Neuronal stem cell (in vitro differentiated cells): ENCODE results near the gene CPPED1.

ENCODE experiments used
- DNase-seq: peaks from one replicate; pipeline ENCODE4 v3.0.0-alpha.2; 2013; ENCODE audit warnings: low spot score
- H2AFZ ChIP-seq: one replicate; pipeline ENCODE4 v1.6.1; 2013; ENCODE audit warnings: mild to moderate bottlenecking, low read length, inconsistent platforms
- H2AK5ac ChIP-seq: 2 replicates; pipeline ENCODE4 v1.6.1; 2013; ENCODE audit warnings: low read depth, mild to moderate bottlenecking, inconsistent platforms, low read length, moderate library complexity, mixed read lengths
- H2BK120ac ChIP-seq: 2 replicates; pipeline ENCODE4 v1.6.1; 2013; ENCODE audit warnings: low read depth, mild to moderate bottlenecking, inconsistent platforms, low read length, moderate library complexity, mixed read lengths
- H2BK12ac ChIP-seq: one replicate; pipeline ENCODE4 v1.6.1; 2013; ENCODE audit warnings: low read length, inconsistent platforms
- H2BK15ac ChIP-seq: 2 replicates; pipeline ENCODE4 v1.6.1; 2013; ENCODE audit warnings: mild to moderate bottlenecking, low read length, inconsistent platforms, mixed read lengths
- H2BK5ac ChIP-seq: one replicate; pipeline ENCODE4 v1.6.1; 2013; ENCODE audit warnings: inconsistent platforms, mild to moderate bottlenecking, low read length, moderate library complexity
- H3K14ac ChIP-seq: one replicate; pipeline ENCODE4 v1.6.1; 2013; ENCODE audit warnings: low read length, inconsistent platforms
- H3K18ac ChIP-seq: 2 replicates; pipeline ENCODE4 v1.6.1; 2013; ENCODE audit warnings: low read length, inconsistent platforms
- H3K23ac ChIP-seq: 2 replicates; pipeline ENCODE4 v1.6.1; 2013; ENCODE audit warnings: low read depth, mild to moderate bottlenecking, mixed read lengths, low read length, inconsistent platforms; ENCODE audit not compliant: poor library complexity
- H3K27ac ChIP-seq: replicated peaks from 3 replicates; pipeline ENCODE4 v1.5.1; 2013; ENCODE audit warnings: low read length, inconsistent platforms
- H3K27me3 ChIP-seq, 3 experiments: 2 replicates each; pipeline ENCODE4 v1.6.1; 2013; ENCODE audit warnings: low read length in 3 of 3, mild to moderate bottlenecking in 2 of 3, inconsistent platforms in 1 of 3, low read depth in 1 of 3, mixed read lengths in 1 of 3, moderate library complexity in 1 of 3; ENCODE audit not compliant: control insufficient read depth in 3 of 3, insufficient read depth in 3 of 3
- H3K36me3 ChIP-seq, 2 donors: replicated peaks in 1 of 2; 2 replicates each; pipeline ENCODE4 v1.6.1; 2013; ENCODE audit warnings: low read length in 2 of 2; ENCODE audit not compliant: control insufficient read depth in 2 of 2, insufficient read depth in 2 of 2
- H3K4ac ChIP-seq: 2 replicates; pipeline ENCODE4 v1.6.1; 2013; ENCODE audit warnings: inconsistent platforms, mild to moderate bottlenecking, low read length, moderate library complexity
- H3K4me1 ChIP-seq, 2 donors: 1 replicate in 1 of 2; 2 replicates in 1 of 2; pipeline ENCODE4 v1.6.1; 2013; ENCODE audit warnings: low read length in 2 of 2, low read depth in 1 of 2; ENCODE audit not compliant: control insufficient read depth in 2 of 2, insufficient read depth in 1 of 2
- H3K4me2 ChIP-seq: one replicate; pipeline ENCODE4 v1.6.1; 2013; ENCODE audit warnings: mild to moderate bottlenecking, low read length, inconsistent platforms; ENCODE audit not compliant: insufficient read depth, poor library complexity, severe bottlenecking
- H3K4me3 ChIP-seq, 2 donors: 2 replicates each; pipeline ENCODE4 v1.5.1; 2013; ENCODE audit warnings: low read length in 2 of 2, mild to moderate bottlenecking in 2 of 2, inconsistent platforms in 1 of 2, moderate library complexity in 1 of 2
- H3K79me1 ChIP-seq: one replicate; pipeline ENCODE4 v1.6.1; 2013; ENCODE audit warnings: low read depth, mild to moderate bottlenecking, inconsistent platforms, low read length, moderate library complexity
- H3K9ac ChIP-seq: one replicate; pipeline ENCODE4 v1.6.1; 2013; ENCODE audit warnings: mild to moderate bottlenecking, low read depth, low read length, inconsistent platforms; ENCODE audit not compliant: poor library complexity
- H3K9me3 ChIP-seq, 2 donors: replicated peaks in 1 of 2; 2 replicates each; pipeline versions ENCODE3 to v1.6.1; 2013; ENCODE audit warnings: low read length in 2 of 2, mild to moderate bottlenecking in 2 of 2, inconsistent platforms in 1 of 2, low read depth in 1 of 2, mixed read lengths in 1 of 2, moderate library complexity in 1 of 2; ENCODE audit not compliant: control insufficient read depth in 2 of 2, insufficient read depth in 1 of 2
- H4K8ac ChIP-seq: one replicate; pipeline ENCODE4 v1.6.1; 2013; ENCODE audit warnings: low read depth, mild to moderate bottlenecking, inconsistent platforms, low read length, moderate library complexity
- H4K91ac ChIP-seq: one replicate; pipeline ENCODE4 v1.6.1; 2013; ENCODE audit warnings: low read length, low read depth, mild to moderate bottlenecking, inconsistent platforms; ENCODE audit not compliant: poor library complexity
- WGBS, 2 donors: extraction: QIAGEN DNeasy Blood & Tissue Kit; methylation state at CpG; one replicate each; pipeline ENCODE4 v1.1.7; 2013; ENCODE audit warnings: missing lambda C conversion rate in 2 of 2, mixed read lengths in 1 of 2; ENCODE audit not compliant: insufficient read length in 2 of 2, insufficient replicate concordance in 1 of 2; ENCODE audit errors: extremely low coverage in 2 of 2; 5-methylcytosine and 5-hydroxymethylcytosine counted together

CPPED1 gene

DNA sequence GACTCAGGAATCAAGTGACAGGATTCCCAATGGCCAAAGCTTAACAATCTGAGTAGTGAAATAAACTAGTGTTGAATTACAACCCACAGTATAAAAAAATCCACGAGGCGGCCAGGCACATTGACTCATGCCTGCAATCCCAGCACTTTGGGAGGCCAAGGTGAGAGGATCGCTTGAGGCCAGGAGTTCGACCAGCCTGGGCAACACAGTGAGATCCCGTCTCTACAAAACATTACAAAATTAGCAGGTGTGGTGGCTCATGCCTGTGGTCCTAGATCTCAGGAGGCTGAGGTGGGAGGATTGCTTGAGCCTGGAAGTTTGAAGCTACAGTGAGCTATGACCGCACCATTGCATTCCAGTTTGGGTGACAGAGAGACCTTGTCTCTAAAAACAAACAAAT, 133.8 kb downstream of the CPPED1 start:
- no peak overlapping the region for H3K14ac ChIP-seq

DNA sequence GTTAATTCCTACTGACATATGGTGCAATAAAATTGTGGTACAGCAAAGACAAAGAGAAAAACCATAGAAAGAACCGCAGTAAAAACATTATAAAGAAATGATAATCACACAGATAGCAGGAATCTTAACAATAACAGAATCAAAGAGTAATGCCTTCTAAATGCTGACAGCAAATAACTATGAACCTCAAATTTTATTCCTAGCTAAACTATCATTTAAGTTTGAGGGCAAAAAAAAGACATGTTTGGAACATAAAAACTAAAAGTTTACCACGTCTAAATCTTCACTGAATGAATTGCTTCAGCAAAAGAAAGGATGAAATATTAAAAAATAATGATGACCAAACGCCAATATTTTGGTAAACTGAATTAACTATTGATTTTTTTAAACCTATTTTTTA, 135.8 kb downstream of the CPPED1 start:
- Histone ChIP-seq H2BK120ac (no peak overlapping the region), H3K9ac (no peak overlapping the region), H3K27ac (no peak overlapping the region), H3K18ac (no peak overlapping the region), H3K36me3 (no peaks in the 10 kb centered on the region), H4K8ac (no peak overlapping the region), H3K79me1 (no peaks in the 10 kb centered on the region), H3K14ac (no peak overlapping the region), H2BK12ac (no peak overlapping the region), H3K27me3 (no peaks in the 10 kb centered on the region), H3K4me2 (no peak overlapping the region), H2AFZ (no peak overlapping the region), H2BK15ac (no peak overlapping the region), H3K4ac (no peak overlapping the region), H3K9me3 (no peaks in the 10 kb centered on the region), H3K23ac (no peak overlapping the region), H2BK5ac (no peak overlapping the region), H3K4me3 (no peak overlapping the region), H3K4me1 (no peaks in the 10 kb centered on the region), H4K91ac (no peak overlapping the region), H2AK5ac (no peak overlapping the region)
- WGBS, 2 donors, result no CpG with 5 or more reads among the region's 3 CpGs
- DNase-seq, result no peak

More for the DNA sequence above, 133.8 kb downstream of the CPPED1 start:
- Histone ChIP-seq H2BK15ac (no peak overlapping the region), H2BK5ac (no peak overlapping the region), H2AFZ (no peak overlapping the region), H3K4me1 (no peaks in the 10 kb centered on the region), H3K4me3 (no peak overlapping the region), H3K9me3 (no peaks in the 10 kb centered on the region), H3K27ac (no peak overlapping the region), H3K4ac (no peak overlapping the region), H2AK5ac (no peak overlapping the region), H4K8ac (no peak overlapping the region), H3K27me3 (no peaks in the 10 kb centered on the region), H3K4me2 (no peak overlapping the region), H3K23ac (no peak overlapping the region), H3K36me3 (no peaks in the 10 kb centered on the region), H3K79me1 (no peaks in the 10 kb centered on the region), H3K9ac (no peak overlapping the region), H3K18ac (no peak overlapping the region), H2BK12ac (no peak overlapping the region), H4K91ac (no peak overlapping the region), H2BK120ac (no peak overlapping the region)
- no peak for DNase-seq
- no CpG with 5 or more reads among the region's 6 CpGs for whole genome bisulfite sequencing, 2 donors

DNA sequence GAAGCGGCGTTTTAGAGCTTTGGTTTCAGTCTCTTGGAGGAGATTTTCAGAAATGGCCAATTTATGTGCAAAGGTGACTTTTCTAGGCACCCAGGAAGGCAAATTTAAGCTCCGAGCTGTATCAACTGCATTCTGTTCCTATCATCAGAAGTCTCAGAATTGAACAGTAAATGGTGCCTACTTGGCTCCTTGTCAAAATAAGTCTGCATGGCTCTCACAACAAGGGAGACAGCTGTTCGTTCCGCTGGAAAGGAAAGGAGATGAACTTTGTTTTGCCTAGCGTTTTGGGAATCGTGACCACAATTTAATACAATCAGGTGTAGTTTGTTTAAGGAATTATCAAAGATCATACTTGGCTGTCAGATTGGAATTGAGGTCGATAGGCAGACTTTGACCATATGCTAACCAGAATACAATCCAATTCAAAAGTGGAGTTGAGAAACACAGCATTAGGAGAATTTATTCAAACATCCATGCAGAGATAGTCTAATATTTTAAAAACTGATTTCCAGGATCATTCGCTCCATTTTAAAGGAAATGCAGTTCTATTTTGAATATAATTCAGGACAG, 139.4 kb downstream of the CPPED1 start:
- Histone ChIP-seq H4K91ac (no peak overlapping the region), H3K14ac (no peak overlapping the region), H3K27ac (no peak overlapping the region), H3K79me1 (no peaks in the 10 kb centered on the region), H2AK5ac (no peak overlapping the region), H2BK12ac (no peak overlapping the region), H3K4me3 (no peak overlapping the region), H3K9ac (no peak overlapping the region), H3K4me2 (no peak overlapping the region), H2BK120ac (no peak overlapping the region), H2AFZ (no peak overlapping the region), H2BK5ac (no peak overlapping the region), H3K23ac (no peak overlapping the region), H3K36me3 (no peaks in the 10 kb centered on the region), H4K8ac (no peak overlapping the region), H3K18ac (no peak overlapping the region), H3K4me1 (no peaks in the 10 kb centered on the region), H3K9me3 (no peaks in the 10 kb centered on the region), H3K27me3 (no peaks in the 10 kb centered on the region), H3K4ac (no peak overlapping the region), H2BK15ac (no peak overlapping the region)
- no peak for DNase-seq
- WGBS, 2 donors, result no CpG with 5 or more reads among the region's 9 CpGs

DNA sequence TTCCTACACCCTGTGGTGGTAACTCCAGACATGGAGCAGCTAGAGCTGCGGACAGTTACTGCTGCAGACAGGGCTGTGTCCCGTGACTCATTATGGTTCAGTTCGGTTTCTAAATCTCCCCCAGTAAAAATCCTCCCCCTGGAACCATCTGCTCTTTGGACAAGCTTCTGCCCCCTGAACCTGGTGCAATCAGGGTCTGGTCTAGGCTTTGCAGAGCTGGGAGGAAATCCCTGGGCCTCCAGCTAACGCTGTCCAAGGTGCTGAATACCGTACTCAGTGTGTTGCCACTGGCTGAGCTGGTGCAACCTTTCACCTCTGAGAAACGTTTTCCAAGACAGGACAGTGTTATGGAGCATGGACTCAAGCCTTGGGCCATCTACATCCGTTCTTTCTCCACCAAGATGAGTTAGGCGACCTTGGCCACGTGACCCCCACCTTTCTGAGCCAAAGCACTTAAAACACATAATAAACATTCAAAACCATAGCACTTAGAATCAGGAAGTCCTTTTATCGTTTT, 142.0 kb downstream of the CPPED1 start:
- Histone ChIP-seq H4K91ac (no peak overlapping the region), H3K4me3 (no peak overlapping the region), H3K9me3 (no peaks in the 10 kb centered on the region), H3K18ac (no peak overlapping the region), H3K9ac (no peak overlapping the region), H2AFZ (no peak overlapping the region), H3K27me3 (no peaks in the 10 kb centered on the region), H2AK5ac (no peak overlapping the region), H2BK120ac (no peak overlapping the region), H2BK5ac (no peak overlapping the region), H3K4me1 (no peaks in the 10 kb centered on the region), H3K23ac (no peak overlapping the region), H3K79me1 (no peaks in the 10 kb centered on the region), H4K8ac (no peak overlapping the region), H3K27ac (no peak overlapping the region), H2BK15ac (no peak overlapping the region), H3K36me3 (no peaks in the 10 kb centered on the region), H2BK12ac (no peak overlapping the region), H3K4me2 (no peak overlapping the region), H3K14ac (no peak overlapping the region), H3K4ac (no peak overlapping the region)
- WGBS, 2 donors, result no CpG with 5 or more reads among the region's 10 CpGs
- peak; percentile 74 for DNase-seq
